Loucy (cell line): Measurements from ENCODE around the gene DTNA.

ENCODE experiments used
- EZH2phosphoT487 ChIP-seq: fragments of 200-600 bp; IDR thresholded peaks from 2 replicates; pipeline ENCODE4 v1.6.1; 2018; ENCODE audit warnings: antibody characterized with exemption, mild to moderate bottlenecking, moderate library complexity, borderline replicate concordance
- TF ChIP-seq, protein P1 (sequence below): fragments of 200-600 bp; sonication (generic); conservative IDR thresholded peaks from 2 replicates; pipeline ENCODE4 v1.5.1; 2014; ENCODE audit warnings: mild to moderate bottlenecking, antibody characterized with exemption, low read length

DNA sequence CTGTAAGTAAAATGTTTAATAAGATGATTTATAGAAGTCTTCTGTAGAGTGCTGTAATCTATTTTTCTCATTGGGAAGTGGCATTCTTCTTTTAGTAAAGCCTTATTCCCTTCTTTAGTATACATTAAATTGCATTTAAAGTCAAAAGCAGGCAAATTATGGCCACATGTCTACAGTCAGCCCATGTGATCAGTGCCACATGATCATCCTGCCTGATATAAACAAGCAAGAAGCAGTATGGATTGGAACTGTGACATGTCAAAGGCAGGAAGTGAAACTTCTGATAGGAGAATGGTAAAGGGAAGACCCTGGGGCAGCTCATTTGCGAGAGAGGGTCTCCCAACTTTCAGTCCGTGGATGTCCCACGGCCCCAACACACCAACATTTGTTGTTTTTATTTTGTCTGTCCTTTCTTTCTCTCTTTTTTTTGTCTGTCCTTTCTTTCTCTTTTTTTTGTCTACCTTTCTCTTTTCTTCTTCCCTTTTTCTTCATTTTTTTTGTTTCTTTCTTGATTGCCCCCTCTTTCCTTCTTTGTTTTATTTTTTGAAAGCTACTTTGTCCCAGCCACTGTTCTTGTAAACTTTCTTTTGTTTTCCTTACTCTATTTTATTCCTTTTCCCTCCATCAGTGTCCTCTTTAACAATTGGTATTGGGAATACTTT, 154.9 kb downstream of the DTNA start:
- TF ChIP-seq, protein P1, sequence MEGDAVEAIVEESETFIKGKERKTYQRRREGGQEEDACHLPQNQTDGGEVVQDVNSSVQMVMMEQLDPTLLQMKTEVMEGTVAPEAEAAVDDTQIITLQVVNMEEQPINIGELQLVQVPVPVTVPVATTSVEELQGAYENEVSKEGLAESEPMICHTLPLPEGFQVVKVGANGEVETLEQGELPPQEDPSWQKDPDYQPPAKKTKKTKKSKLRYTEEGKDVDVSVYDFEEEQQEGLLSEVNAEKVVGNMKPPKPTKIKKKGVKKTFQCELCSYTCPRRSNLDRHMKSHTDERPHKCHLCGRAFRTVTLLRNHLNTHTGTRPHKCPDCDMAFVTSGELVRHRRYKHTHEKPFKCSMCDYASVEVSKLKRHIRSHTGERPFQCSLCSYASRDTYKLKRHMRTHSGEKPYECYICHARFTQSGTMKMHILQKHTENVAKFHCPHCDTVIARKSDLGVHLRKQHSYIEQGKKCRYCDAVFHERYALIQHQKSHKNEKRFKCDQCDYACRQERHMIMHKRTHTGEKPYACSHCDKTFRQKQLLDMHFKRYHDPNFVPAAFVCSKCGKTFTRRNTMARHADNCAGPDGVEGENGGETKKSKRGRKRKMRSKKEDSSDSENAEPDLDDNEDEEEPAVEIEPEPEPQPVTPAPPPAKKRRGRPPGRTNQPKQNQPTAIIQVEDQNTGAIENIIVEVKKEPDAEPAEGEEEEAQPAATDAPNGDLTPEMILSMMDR = no peak
- no peak for TF ChIP-seq EZH2phosphoT487
